ENCODE data around the gene CHORDC1. TPM values are rescaled to one million over a fixed set of nuclear protein-coding genes. Genes with fewer than 3 reads are reported as not detected.

The CHORDC1 gene
- total RNA-seq, 4 donors from 2014 or later, result 26.9 to 70.7 (median 29.8) TPM

Other genes with a start within 250 kb of the CHORDC1 start
- not detected for gene TRIM49C, start 191.9 kb downstream of the CHORDC1 start, total RNA-seq
- gene UBTFL1, start 137.1 kb downstream of the CHORDC1 start, total RNA-seq, result not detected
- gene NAALAD2, start 88.4 kb downstream of the CHORDC1 start, total RNA-seq, result 1 to 10 TPM in 1 of 4 donors, under 1 TPM in 1, not detected in 2; 0.57 to 9.2 TPM